ENCODE measurements around the gene INTS14.

- TF ChIP-seq CTCF (IDR thresholded peaks at IDR 0.05): no peak
- no peak for TF ChIP-seq POLR2A (IDR thresholded peaks at IDR 0.05)
Measured at GRCh38 chr15:65612616-65612946, 1.6 kb upstream of the INTS14 start.

Data from thyroid gland (tissue), 4 donors.